Measurements from ENCODE around the gene KMT5B.
"Not testable (repeated sequence)": the region's sequence is repeated elsewhere in the genome, so short reads cannot be mapped to it uniquely, and the experiment has no call there.

The KMT5B gene

GRCh38 chr11:68213135-68213515, at the start of gene KMT5B:
TSS of gene KMT5B (minus strand) at chr11:68213296. CDS start at chr11:68190076, 23,220 bp downstream.
- no peak for DNase-seq (ENCODE audit: low spot score)

- DNase-seq (ENCODE audit: low spot score): no peak
Observed at GRCh38 chr11:68262544-68262827, 49.4 kb upstream of the KMT5B start.

GRCh38 chr11:68261749-68262543, 48.9 kb upstream of the KMT5B start:
- no peak for DNase-seq (ENCODE audit: low spot score)

GRCh38 chr11:68261006-68261405, 47.9 kb upstream of the KMT5B start:
- peak; percentile 22 for DNase-seq (ENCODE audit: low spot score)

GRCh38 chr11:68260484-68260883, 47.4 kb upstream of the KMT5B start:
- DNase-seq (ENCODE audit: low spot score): peak; percentile 28

- DNase-seq (ENCODE audit: low spot score): peak; percentile 41
Observed at GRCh38 chr11:68259122-68259959, 46.2 kb upstream of the KMT5B start.

- DNase-seq (ENCODE audit: low spot score): no peak
Observed at GRCh38 chr11:68258363-68258765, 45.3 kb upstream of the KMT5B start.

GRCh38 chr11:68257477-68258362, 44.6 kb upstream of the KMT5B start:
- peak; percentile 94 for DNase-seq (ENCODE audit: low spot score)

- no peak for DNase-seq (ENCODE audit: low spot score)
Observed at GRCh38 chr11:68256331-68256741, 43.2 kb upstream of the KMT5B start.

GRCh38 chr11:68255526-68255925, 42.4 kb upstream of the KMT5B start:
- DNase-seq (ENCODE audit: low spot score): peak; percentile 27

- no peak for DNase-seq (ENCODE audit: low spot score)
Observed at GRCh38 chr11:68254421-68254820, 41.3 kb upstream of the KMT5B start.

- DNase-seq (ENCODE audit: low spot score): no peak
Observed at GRCh38 chr11:68251765-68252164, 38.7 kb upstream of the KMT5B start.

- DNase-seq (ENCODE audit: low spot score): peak; percentile 10
Observed at GRCh38 chr11:68244912-68245311, 31.8 kb upstream of the KMT5B start.

GRCh38 chr11:68243847-68244246, 30.8 kb upstream of the KMT5B start:
- DNase-seq (ENCODE audit: low spot score): not testable (repeated sequence)

GRCh38 chr11:68242616-68243015, 29.5 kb upstream of the KMT5B start:
- peak; percentile 2 for DNase-seq (ENCODE audit: low spot score)

- DNase-seq (ENCODE audit: low spot score): peak; percentile 12
Observed at GRCh38 chr11:68231621-68232020, 18.5 kb upstream of the KMT5B start.

GRCh38 chr11:68229601-68230000, 16.5 kb upstream of the KMT5B start:
- no peak for DNase-seq (ENCODE audit: low spot score)

GRCh38 chr11:68226421-68226820, 13.3 kb upstream of the KMT5B start:
- no peak for DNase-seq (ENCODE audit: low spot score)

- DNase-seq (ENCODE audit: low spot score): no peak
Observed at GRCh38 chr11:68224606-68225005, 11.5 kb upstream of the KMT5B start.

- DNase-seq (ENCODE audit: low spot score): no peak
Observed at GRCh38 chr11:68223275-68223674, 10.2 kb upstream of the KMT5B start.

- no peak for DNase-seq (ENCODE audit: low spot score)
Observed at GRCh38 chr11:68221406-68221805, 8.3 kb upstream of the KMT5B start.

- DNase-seq (ENCODE audit: low spot score): no peak
Observed at GRCh38 chr11:68216171-68216938, 3.3 kb upstream of the KMT5B start.
